NCI-H146 treated with DMSO at 0.1 percent for 48 hours (cell line): Measurements from ENCODE around the gene ITGB1BP2.
"Not testable (repeated sequence)": the region's sequence is repeated elsewhere in the genome, so short reads cannot be mapped to it uniquely, and the experiment has no call there.

Source experiments
- DNase-seq: peaks from one replicate; lab custom pipeline; 2025; ENCODE audit not compliant: unreplicated experiment; lab: John Stamatoyannopoulos, UW

Gene ITGB1BP2

DNA sequence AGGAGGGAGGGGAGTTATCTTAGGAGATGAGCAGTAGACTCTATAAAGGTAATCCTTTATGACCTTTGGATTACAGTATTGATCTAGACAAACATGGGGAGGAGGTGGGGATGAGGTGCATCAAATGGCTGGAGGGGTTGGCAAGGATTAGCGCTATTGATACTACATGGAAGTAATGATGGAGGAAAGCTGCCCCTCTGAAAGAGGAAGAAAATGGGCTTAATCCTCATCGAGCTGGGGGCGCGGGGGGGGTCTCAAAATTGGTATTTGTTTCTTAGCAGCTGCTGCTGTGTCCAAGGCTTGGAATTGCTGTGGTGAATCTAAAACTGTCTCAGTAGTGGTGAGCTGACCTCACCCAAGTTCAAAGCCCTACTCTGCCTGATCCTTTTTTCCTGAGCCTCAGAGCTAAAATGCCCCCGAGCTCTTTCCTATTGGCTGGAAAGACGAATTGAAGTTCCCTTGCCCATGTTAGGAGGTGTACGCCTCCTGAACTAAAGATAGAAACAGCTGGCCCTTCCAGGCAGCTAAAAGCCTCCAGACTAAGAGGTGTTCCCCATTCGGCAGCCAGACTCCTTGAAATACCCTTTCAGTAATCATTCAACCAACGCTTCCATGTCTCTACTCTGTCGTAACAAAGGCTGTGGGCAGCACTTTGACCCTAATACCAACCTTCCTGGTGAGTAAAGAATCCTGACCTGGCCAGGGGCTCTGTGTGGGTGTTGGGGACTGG, at the start of gene ITGB1BP2:
Gene ITGB1BP2 (plus strand): TSS at position 556 of the 730 bp plus-strand sequence. CDS start 57 bp downstream, at position 613.
- DNase-seq: no peak

DNA sequence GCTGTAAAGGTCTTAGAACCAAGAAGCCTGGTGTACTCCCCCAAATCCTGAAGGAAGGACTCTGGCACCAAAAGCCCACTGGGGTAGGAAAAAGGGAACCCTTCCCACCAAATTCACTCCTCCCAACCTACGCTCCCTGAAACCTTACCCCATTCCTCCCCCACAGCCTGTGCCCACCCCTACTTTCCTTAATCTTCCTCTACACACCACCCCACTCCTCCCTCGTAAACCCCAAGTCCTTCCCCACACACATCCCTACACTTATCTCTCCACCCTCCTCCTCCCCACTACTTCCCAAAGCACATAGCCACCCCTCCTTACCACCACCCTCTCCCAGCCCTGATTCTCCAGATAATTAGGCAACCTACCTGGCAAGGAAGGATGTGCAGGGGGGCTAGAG, 49.3 kb upstream of the ITGB1BP2 start:
- DNase-seq: no peak

DNA sequence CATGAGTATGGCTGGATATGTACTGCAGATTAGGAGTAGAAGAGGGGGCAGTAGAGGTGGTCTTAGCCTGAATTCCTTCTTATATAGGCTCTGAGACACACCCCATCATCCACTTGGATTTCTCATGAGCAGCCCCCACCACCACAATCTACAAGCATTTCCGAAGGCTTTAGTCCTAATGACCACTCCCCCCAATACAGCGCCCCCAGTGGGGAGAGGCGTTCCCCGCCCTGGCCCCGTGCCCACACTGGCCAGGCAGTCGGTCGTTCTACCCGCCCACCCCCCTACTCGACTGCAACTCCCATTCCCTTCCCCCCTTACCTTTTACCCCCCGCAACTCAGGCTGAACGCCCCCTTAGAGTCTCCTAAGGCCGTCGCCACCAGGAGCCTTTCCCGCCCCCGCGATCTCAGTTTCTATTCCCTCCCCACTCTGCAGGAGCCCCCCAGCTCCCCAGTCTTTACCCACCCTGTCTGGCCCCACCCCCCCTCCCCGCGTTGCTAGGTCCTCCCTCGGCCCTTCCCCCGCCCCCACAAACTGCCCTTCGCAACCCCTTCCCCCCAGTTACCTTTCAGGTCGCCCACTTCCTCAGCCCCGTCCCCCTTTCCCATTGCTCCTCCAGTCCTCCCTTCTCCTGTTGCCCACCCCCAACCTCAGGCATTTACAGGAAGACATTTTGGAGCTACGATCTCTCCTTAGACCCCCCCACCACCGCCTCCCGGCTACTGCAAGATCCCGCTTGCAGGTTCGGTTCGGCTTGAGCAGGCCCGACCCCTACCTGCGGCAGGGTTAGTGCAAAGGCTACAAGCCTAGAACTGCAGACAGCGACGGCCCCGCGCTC, 48.1 kb upstream of the ITGB1BP2 start:
- no peak for DNase-seq

DNA sequence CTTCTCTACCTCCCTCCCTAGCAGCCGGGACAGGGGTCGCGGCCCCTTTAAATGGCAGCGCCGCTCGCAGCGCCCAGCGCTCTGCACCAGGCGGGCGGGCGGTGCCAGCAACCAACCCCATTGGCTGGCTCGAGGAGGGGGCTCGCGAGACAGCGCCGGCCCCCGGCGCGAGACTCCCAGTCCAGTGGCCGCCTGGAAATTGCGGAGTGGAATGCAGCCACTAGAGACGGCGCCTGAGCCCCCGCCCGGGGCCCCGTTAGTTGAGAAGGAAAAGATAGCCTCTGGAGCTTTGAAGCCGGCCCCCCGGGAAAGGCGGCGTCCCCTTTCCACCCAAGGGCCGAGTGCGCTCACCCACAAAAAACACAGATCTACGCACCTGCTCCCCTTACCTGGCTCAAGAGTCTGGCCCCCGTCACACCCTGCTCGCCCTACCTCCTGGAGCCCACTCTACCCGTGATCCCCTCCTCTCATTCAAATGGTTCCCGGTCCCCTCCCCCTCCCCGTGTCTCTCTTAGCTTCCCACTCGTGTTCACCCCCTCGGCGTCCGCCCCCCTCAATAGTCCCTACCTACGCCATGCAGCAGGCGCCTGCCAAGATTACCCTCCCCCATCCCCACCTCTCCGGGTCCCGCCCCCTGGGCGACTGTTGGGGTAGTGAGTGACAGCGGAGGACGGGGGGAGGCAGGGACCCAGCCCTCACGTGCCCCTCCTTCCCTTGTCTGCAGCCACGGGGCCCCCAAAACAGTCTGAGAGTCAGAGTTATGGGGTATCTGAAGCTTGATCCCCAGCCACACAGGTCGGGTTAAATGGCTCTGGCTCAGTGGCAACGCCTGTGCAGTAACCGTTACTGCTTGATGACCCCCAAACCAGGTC, 47.2 kb upstream of the ITGB1BP2 start, which contains the start of gene ZMYM3:
Gene ZMYM3 (minus strand): TSS at position 49 of the 872 bp plus-strand sequence. CDS start 885 bp downstream, outside the sequence.
- DNase-seq: peak; percentile 66

DNA sequence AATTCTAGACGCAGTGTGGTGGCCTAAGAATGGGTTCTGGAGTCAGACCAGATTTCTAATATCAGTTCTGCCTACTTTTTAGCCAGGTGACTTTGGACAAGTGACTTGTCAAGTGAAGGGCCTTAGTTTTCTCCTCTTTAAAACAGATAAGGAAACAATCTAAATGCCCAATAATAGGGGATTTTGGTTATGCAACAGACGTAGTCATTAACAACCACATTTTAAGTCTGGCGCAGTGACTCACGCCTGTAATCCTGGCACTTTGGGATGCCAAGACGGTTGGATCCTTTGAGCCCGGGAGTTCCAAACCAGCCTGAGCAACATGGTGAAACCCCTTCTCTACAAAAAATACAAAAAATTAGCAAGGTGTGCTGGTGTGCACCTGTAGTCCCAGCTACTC, 45.5 kb upstream of the ITGB1BP2 start:
- no peak for DNase-seq

DNA sequence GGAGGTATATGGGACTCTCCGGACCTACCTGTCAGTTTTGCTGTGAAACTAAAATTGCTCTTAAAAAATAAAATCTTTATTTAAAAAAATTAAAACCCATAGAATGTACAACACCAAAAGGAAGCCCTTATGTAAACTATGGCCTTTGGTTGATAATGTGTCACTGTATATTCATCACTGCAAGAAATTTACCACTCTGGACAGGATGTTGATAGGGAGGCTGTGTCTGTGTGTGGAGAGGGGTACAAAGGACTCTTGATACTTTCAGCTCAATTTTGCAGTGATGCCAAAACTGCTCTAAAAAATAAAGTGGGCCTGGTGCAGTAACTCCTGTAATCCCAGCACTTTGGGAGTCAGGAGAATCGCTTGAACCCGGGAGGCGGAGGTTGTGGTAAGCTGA, 44.7 kb upstream of the ITGB1BP2 start:
- no peak for DNase-seq

DNA sequence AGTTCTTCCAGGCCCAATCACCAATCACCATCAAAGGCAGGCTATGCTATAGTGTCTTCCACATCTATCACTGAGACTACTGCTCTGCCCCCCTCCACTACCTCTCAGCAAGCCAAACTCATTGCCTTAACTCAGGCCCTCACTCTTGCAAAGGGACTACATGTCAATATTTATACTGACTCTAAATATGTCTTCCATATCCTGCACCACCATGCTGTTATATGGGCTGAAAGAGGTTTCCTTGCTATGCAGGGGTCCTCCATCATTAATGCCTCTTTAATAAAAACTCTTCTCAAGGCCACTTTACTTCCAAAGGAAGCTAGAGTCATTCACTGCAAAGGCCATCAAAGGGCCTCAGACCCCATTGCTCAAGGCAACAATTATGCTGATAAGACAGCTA, 32.9 kb upstream of the ITGB1BP2 start:
- DNase-seq: not testable (repeated sequence)

DNA sequence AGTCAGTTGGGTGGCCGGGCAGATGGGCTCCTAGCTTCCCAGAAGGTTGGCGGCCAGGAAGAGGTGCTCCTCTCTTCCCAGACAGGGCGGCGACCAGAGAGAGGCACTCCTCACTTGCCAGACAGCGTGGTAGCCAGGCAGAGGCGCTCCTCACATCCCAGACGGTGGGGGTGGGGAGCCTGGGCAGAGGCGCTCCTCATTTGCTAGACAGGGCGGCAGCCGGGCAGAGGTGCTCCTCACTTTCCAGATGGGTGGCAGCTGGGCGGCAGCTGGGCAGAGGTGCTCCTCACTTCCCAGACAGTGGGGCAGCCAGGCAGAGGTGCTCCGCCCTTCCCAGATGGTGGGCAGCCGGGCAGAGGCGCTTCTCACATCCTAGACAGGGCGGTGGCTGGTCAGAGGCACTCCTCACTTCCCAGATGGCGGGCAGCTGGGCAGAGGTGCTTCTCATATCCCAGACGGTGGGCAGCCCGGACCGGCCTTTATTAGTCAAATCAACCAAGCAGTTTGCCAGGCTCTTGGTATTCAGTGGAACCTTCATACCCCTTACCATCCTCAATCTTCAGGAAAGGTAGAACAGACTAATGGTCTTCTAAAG, 31.7 kb upstream of the ITGB1BP2 start:
- DNase-seq: no peak

DNA sequence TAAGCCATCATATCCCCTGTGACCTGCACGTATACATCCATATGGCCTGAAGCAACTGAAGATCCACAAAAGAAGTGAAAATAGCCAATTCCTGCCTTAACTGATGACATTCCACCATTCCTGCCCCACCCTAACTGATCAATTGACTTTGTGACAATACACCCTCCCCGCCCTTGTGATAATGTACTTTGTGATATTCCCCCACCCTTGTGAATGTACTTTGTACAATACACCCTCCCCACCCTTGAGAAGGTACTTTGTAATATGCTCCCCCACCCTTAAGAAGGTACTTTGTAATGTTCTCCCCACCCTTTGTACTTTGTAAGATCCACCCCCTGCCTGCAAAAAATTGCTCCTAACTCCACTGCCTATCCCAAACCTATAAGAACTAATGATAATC, 29.2 kb upstream of the ITGB1BP2 start:
- DNase-seq: not testable (repeated sequence)

DNA sequence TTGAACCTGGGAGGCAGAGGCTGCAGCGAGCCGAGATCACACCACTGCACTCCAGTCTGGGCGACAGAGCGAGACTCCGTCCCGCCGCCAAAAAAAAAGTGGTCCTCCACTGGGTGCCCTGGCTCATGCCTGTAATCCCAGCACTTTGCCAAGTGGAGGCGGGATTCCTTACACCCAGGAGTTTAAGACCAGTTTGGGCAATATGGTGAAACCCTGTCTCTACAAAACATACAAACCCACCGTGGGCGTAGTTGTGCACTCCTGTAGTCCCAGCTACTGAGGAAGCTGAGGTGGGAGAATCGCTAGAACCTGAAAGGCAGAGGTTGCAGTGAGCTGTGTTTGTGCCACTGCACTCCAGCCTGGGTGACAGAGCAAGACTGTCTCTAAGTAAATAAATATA, 20.2 kb upstream of the ITGB1BP2 start:
- DNase-seq: not testable (repeated sequence)

DNA sequence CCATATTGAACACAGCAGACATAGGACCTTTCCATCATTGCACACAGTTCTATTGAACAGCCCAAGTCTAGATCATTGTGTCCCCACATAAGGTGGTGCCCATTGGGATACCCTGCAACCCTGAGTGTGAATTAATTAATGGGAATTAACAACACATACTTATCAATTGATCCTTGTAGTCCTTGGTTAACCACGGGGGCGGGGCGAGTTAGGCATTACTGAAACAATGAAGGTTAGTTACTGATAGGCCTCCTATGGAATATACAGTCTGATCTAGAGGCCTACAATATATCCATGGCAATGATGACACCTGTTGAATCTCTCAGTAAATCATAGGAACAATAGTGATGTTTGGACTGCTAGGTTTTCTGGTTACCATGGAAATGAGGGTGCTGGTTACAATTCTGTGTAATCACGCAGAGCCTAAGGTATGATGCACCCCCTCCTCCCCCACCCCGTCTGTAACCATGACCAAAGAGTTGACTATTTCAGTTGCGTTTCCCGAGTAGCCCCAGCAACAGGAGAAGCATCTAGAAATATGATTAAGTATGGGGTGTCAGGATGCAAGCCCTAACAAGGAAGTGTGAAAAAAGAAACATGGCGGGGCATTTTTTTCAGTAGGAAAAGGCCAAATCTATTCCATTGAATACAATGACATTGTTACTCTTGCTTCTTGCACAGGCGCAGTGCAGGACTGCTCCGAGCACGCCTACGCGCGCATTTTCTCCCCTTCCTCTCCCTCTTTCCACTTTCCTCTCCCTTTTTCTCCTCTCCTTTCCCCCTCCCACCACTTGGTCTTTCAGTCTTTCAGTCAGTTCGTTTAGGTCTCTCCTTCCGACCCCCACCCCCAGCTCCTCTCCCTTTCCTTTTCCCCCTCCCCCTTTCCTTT, 18.8 kb upstream of the ITGB1BP2 start:
- DNase-seq: peak; percentile 85

DNA sequence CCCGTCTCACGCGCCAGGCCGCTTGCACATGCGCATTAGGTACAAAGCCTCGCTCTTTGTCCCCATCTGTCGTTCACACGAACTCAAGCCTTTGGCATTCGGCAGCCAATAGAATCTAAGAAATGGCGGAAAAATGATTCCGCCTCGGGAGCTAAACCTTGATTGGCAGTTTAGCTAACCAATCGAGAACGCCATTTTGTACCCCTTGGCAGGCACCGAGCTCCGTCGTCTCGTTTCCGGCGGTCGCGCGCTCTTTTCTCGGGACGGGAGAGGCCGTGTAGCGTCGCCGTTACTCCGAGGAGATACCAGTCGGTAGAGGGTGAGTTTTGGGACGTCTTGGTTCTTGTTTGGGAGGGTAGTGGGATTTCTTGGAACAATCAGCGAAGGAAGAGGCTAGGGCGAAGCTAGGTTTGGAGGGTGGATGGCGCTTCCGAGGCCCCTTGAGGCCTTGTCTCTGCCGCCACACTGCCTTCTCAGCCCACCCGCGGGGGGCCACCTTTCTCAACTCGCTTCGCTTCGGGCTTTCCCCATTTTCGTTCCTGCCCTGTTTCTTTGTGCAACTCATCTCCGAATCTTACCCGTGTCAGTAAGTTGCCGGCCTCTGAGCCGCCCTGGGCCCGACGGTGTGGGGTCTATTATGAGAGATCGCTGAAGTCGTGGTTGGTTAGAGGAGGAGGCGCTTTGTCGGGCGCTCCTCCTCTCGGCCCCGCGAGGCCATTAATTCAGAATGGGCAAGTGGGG, 18.0 kb upstream of the ITGB1BP2 start, which contains the start of gene NONO:
Gene NONO (plus strand): TSS at position 233 of the 741 bp plus-strand sequence. CDS start 7,003 bp downstream, outside the sequence.
- peak; percentile 94 for DNase-seq

DNA sequence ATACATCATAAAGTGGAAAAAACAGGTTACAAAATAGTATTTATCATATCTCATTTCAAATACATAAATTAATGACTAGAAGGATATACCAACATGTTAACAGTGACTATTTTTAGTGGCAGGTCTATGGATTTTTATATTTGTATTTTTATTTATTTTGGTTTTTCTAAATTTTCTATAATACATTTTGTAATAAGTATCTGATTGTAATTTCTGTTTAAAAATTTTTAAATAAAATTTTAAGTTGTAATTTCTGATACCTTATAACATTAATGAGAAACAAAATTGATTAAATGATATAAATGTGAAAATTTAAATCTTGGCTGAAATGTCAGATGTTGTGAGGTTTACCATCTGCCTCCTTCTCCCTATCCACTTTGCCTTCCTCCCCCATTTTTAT, 15.6 kb upstream of the ITGB1BP2 start:
- no peak for DNase-seq

DNA sequence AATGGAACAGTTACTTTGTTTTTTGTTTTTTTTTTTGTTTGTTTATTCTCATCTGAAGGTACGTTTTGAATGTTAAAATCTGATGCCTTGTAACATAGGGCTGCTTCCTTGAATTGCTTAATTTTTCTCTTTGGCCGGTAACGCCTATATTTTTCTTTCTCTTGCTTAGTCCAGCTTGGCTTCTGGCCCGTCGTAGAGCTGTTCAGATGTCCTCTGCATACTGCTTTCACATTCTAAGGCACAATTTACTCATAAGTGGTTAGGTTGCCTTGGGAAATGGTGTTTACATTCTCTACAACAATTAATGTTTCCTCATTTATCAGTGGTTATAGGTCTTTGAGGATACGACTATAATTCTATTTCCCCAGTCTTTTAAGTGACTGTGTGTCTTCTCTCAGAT, 10.2 kb upstream of the ITGB1BP2 start:
- no peak for DNase-seq

DNA sequence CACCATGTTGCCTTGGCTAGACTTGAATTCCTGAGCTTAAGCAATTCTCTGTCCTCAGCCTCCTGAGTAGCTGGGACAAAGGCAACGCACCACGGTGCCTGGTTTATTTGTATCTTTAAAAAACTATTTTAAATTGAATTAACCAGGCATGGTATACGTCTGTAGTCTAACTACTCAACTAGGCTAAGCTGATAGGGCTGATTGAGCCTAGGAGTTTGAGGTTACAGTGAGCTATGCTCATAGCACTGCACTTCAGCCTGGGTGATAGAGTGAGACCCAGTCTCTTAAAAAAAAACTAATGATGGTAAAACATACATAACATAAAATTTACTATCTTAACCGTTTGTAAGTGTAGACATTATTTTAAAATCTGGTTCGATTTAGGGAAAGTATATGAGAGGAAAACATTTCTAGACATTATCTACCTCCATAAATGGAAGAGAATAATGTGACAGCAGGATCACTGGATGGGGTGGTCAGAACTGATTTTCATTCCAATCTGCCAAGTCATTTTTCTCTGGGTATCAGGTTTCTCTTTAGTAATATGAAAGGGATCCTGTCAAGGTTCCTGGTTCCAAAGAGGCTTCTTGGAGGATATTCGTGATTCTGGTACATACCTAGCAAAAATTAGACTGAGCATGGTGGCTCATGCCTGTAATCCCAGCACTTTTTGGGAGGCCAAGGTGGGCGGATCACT, 8.7 kb upstream of the ITGB1BP2 start:
- DNase-seq: no peak

DNA sequence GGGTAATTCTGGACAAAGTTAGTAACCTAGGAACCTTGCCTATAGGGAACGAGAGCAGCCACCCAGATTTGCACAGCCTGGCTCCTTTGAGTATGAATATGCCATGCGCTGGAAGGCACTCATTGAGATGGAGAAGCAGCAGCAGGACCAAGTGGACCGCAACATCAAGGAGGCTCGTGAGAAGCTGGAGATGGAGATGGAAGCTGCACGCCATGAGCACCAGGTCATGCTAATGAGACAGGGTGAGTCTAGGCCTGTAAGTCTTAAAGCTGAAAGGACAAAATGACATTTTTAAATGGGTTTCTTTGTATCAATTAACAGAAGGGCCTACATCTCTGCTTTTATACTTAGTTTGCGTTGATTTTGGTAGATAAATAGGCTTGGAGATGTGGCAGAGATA, 4.7 kb upstream of the ITGB1BP2 start:
- no peak for DNase-seq

DNA sequence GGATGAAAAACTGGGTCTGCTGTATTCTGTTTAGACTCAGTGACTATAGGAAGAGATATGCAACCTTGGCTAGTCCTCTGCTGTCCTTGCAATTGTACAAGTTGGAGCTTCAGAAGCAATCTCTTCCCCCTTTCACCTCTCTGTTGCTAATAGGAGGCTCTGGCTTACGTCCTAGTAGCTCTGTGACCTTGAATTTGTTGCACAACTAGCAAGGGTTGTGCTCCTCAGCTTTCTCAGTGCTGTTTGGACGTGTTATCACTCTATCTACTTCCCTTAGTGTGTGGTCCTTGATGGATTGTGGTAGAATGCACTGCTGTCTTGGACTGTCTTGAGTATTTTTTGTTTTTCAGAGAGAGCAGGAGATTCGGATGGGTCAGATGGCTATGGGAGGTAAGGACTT, 3.4 kb upstream of the ITGB1BP2 start:
- DNase-seq: no peak

DNA sequence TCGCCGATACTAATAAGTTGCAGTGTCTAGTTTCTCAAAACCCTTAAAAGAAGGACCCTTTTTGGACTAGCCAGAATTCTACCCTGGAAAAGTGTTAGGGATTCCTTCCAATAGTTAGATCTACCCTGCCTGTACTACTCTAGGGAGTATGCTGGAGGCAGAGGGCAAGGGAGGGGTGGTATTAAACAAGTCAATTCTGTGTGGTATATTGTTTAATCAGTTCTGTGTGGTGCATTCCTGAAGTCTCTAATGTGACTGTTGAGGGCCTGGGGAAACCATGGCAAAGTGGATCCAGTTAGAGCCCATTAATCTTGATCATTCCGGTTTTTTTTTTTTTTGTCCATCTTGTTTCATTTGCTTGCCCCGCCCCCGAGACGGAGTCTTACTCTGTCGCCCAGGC, 1.5 kb upstream of the ITGB1BP2 start:
- DNase-seq: not testable (repeated sequence)
